ENCODE measurements around the gene CCNK.

CCNK gene

GRCh38 chr14:99452968-99453367 is 28.2 kb upstream of the CCNK start:
- Histone ChIP-seq H3K4me3 (ENCODE audit: low read depth, low read length) (no peak overlapping the region), H3K9me3 (ENCODE audit: control insufficient read depth, low read length) (no peaks in the 10 kb centered on the region), H3K79me2 (peaks cover 8% of the 10 kb centered on the region), H3K36me3 (ENCODE audit: control insufficient read depth, insufficient read depth, low read length) (no peaks in the 10 kb centered on the region), H2AFZ (no peak overlapping the region), H3K9ac (no peak overlapping the region), H3K4me2 (ENCODE audit: low read length) (no peak overlapping the region), H3K4me1 (no peaks in the 10 kb centered on the region), H3K27me3 (ENCODE audit: control insufficient read depth, insufficient read depth, low read length) (no peaks in the 10 kb centered on the region), H3K27ac (no peak overlapping the region)
- no peak for TF ChIP-seq CTCF (IDR thresholded peaks at IDR 0.05)

- H3K9me3 ChIP-seq (ENCODE audit: control insufficient read depth, low read length): no peaks in the 10 kb centered on the region
- no peaks in the 10 kb centered on the region for H3K36me3 ChIP-seq (ENCODE audit: control insufficient read depth, insufficient read depth, low read length)
- H3K79me2 ChIP-seq: peaks cover 8% of the 10 kb centered on the region
- H3K9ac ChIP-seq: no peak overlapping the region
- no peak overlapping the region for H3K4me3 ChIP-seq (ENCODE audit: low read depth, low read length)
- no peaks in the 10 kb centered on the region for H3K27me3 ChIP-seq (ENCODE audit: control insufficient read depth, insufficient read depth, low read length)
- no peak for TF ChIP-seq CTCF (IDR thresholded peaks at IDR 0.05)
- no peak overlapping the region for H2AFZ ChIP-seq
- H3K4me2 ChIP-seq (ENCODE audit: low read length): no peak overlapping the region
- H3K4me1 ChIP-seq: no peaks in the 10 kb centered on the region
- no peak overlapping the region for H3K27ac ChIP-seq
Measured at GRCh38 chr14:99454246-99454645, 27.0 kb upstream of the CCNK start.

- Histone ChIP-seq H3K4me3 (ENCODE audit: low read depth, low read length) (no peak overlapping the region), H3K4me2 (ENCODE audit: low read length) (no peak overlapping the region), H2AFZ (no peak overlapping the region), H3K36me3 (ENCODE audit: control insufficient read depth, insufficient read depth, low read length) (no peaks in the 10 kb centered on the region), H3K27ac (no peak overlapping the region), H3K79me2 (peaks cover 6% of the 10 kb centered on the region), H3K27me3 (ENCODE audit: control insufficient read depth, insufficient read depth, low read length) (no peaks in the 10 kb centered on the region), H3K9me3 (ENCODE audit: control insufficient read depth, low read length) (no peaks in the 10 kb centered on the region), H3K4me1 (no peaks in the 10 kb centered on the region), H3K9ac (no peak overlapping the region)
- no peak for TF ChIP-seq CTCF (IDR thresholded peaks at IDR 0.05)
Measured at GRCh38 chr14:99459481-99460100, 21.6 kb upstream of the CCNK start.

- no peak overlapping the region for H2AFZ ChIP-seq
- no peak overlapping the region for H3K4me2 ChIP-seq (ENCODE audit: low read length)
- no peak for TF ChIP-seq CTCF (IDR thresholded peaks at IDR 0.05)
- H3K36me3 ChIP-seq (ENCODE audit: control insufficient read depth, insufficient read depth, low read length): no peaks in the 10 kb centered on the region
- no peak overlapping the region for H3K4me3 ChIP-seq (ENCODE audit: low read depth, low read length)
- H3K9me3 ChIP-seq (ENCODE audit: control insufficient read depth, low read length): no peaks in the 10 kb centered on the region
- H3K4me1 ChIP-seq: no peaks in the 10 kb centered on the region
- no peak overlapping the region for H3K27ac ChIP-seq
- no peak overlapping the region for H3K9ac ChIP-seq
- H3K79me2 ChIP-seq: peaks cover 5% of the 10 kb centered on the region
- no peaks in the 10 kb centered on the region for H3K27me3 ChIP-seq (ENCODE audit: control insufficient read depth, insufficient read depth, low read length)
Measured at GRCh38 chr14:99460793-99461192, 20.4 kb upstream of the CCNK start.

DNA sequence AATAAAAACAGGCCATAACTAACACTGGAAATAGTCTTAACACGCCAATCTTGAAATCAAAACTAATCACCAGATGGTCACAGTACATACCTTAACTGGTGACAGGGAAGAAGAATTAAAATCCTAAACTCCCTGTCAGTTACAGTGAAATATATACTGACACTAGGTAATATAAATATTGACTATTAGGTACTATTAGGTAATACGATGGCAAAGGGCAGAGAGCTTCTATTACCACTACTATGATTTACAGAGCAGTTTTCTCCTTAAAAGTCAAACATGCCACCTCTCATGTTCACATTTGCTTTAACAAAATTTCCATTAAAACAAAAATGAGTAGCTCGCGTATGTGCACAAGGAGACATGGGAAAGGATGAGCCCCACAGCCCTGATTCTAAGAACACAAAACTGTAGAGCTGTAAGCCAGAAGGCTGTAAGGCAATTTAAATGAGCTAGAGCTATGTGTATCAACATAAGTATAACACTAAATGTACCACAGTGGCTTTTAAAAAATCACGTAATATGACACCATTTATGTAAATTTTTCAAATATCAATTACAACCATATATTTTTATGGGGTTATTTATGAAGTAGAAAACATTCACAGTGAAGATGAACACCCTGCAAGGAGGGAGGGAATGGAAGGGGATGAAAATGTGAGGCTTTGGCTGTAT is 19.7 kb upstream of the CCNK start:
- H3K27ac ChIP-seq: no peak overlapping the region

More for the DNA sequence above, 19.7 kb upstream of the CCNK start:
- Histone ChIP-seq H2AFZ (no peak overlapping the region), H3K4me2 (ENCODE audit: low read length) (no peak overlapping the region), H3K36me3 (ENCODE audit: control insufficient read depth, insufficient read depth, low read length) (no peaks in the 10 kb centered on the region), H3K79me2 (peaks cover 9% of the 10 kb centered on the region), H3K27me3 (ENCODE audit: control insufficient read depth, insufficient read depth, low read length) (no peaks in the 10 kb centered on the region), H3K9me3 (ENCODE audit: control insufficient read depth, low read length) (no peaks in the 10 kb centered on the region), H3K4me3 (ENCODE audit: low read depth, low read length) (no peak overlapping the region), H3K9ac (no peak overlapping the region), H3K4me1 (no peaks in the 10 kb centered on the region)
- no peak for TF ChIP-seq CTCF (IDR thresholded peaks at IDR 0.05)
